Type B pancreatic cell (in vitro differentiated cells): ENCODE data around the gene FIP1L1. TPM values are rescaled to one million over a fixed set of nuclear protein-coding genes. Genes with fewer than 3 reads are reported as not detected.

Source experiments
- DNase-seq: peaks from one replicate; pipeline ENCODE4 v3.0.0; 2021; ENCODE audit warnings: mixed read lengths; ENCODE audit not compliant: unreplicated experiment; ENCODE audit errors: extremely low spot score
- H3K27ac Mint-ChIP-seq: 2 replicates; pipeline ENCODE4 v1.8.0; 2021; ENCODE audit warnings: mild to moderate bottlenecking, mixed read lengths
- H3K27me3 Mint-ChIP-seq: 2 replicates; pipeline ENCODE4 v1.8.0; 2021; ENCODE audit warnings: mixed read lengths
- H3K36me3 Mint-ChIP-seq: 2 replicates; pipeline ENCODE4 v1.8.0; 2021; ENCODE audit warnings: mixed read lengths
- H3K4me1 Mint-ChIP-seq: one replicate; pipeline ENCODE4 v1.8.0; 2021; ENCODE audit warnings: mixed read lengths; ENCODE audit not compliant: unreplicated experiment
- H3K4me3 Mint-ChIP-seq: 2 replicates; pipeline ENCODE4 v1.8.0; 2021; ENCODE audit warnings: mild to moderate bottlenecking, mixed read lengths
- H3K9me3 Mint-ChIP-seq: 2 replicates; pipeline ENCODE4 v1.8.0; 2021; ENCODE audit warnings: mixed read lengths
- CTCF ChIP-seq: fragments of 200-600 bp; sonication (generic); conservative IDR thresholded peaks from 2 replicates; pipeline ENCODE4 v1.5.0; 2021; ENCODE audit warnings: antibody characterized with exemption, mild to moderate bottlenecking
- total RNA-seq: library from RNA; stranded (reverse); gene quantifications from 2 replicates; pipeline ENCODE4 v1.2.1, GENCODE V29; 2021; ENCODE audit warnings: low replicate concordance

FIP1L1 gene
- total RNA-seq, 1 donor from 2014 or later, result 60.2 TPM

DNA sequence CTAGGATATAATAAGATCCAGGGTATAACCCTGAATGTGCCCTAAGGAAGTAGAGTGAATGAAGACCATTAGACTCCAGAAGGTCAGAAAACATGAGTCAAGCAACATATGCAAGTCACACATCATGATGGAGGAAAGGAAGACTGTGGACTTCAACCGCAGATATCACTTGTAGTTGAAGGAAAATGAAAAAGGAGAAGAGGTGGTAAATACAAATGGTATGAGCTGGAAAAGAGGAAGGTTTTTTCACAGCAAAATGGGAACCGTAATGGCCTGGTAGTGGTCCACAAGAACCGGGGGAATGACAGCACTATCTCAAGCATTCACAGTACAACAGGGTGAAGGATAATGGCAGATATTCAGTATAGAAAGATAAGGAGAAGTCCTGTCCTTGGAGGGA is 6.4 kb upstream of the FIP1L1 start:
- Mint-ChIP-seq H3K4me3 (no peak overlapping the region), H3K27ac (no peak overlapping the region), H3K36me3 (no peaks in the 10 kb centered on the region), H3K9me3 (no peaks in the 10 kb centered on the region), H3K4me1 (peaks cover 7% of the 10 kb centered on the region), H3K27me3 (peaks cover 49% of the 10 kb centered on the region)
- no peak for TF ChIP-seq CTCF
- DNase-seq, result no peak

DNA sequence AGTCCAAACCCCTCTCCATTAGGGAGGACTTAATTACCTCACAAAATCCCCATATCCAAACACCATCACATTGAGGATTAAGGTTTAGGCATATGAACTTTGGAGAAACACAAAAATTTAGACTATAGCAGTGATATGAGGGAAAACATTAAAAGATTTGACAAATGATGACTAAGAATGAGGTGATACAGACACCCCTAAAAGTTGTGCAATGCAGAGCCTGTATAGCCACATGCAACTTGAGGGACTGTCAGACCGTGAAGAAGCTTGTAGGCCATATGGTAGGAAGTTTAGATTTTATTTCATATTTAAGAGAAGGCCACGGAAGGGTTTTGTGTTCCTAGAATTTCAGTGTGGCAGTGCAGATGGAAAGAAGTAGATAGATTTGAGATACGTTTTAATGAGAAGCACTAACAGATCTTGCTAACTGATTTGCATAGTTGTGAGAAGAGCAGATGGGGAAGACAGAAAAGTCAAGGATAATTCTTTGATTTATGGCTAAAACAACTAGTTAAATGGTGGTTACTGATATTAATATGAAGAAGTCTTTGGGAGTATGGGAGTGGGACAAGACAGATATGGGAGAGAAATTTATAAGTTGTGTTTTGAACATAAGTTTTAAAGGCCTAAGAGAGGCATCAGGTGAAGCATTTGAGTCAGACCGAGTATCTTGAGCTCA is 5.5 kb upstream of the FIP1L1 start:
- no peak for DNase-seq
- no peaks in the 10 kb centered on the region for H3K9me3 Mint-ChIP-seq
- no peak overlapping the region for H3K4me3 Mint-ChIP-seq
- peaks cover 5% of the 10 kb centered on the region for H3K4me1 Mint-ChIP-seq
- H3K27me3 Mint-ChIP-seq, result peaks cover 48% of the 10 kb centered on the region
- H3K27ac Mint-ChIP-seq, result no peak overlapping the region
- TF ChIP-seq CTCF, result no peak
- no peaks in the 10 kb centered on the region for H3K36me3 Mint-ChIP-seq

DNA sequence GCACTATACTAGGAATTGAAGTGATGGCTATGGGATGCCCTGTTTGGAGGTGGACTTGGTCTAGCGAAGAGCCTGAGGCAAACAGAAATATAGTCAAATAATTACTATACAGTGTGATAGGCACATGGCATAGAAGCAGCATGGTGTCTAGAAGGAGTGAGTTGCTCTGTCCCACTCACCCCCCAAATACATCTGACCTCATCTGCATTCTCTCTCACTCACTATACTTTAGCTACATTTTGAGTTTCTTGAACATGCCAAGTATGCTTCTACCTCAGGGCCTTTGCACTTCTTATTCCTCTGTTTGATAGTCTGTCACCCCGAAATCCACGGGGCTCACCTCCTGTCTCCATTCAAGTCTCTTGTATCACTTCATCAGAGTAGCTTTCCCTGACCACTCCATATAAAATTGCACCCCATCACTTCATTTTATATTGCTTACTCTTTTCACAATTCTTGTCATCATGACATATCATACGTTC is 2.6 kb upstream of the FIP1L1 start:
- H3K9me3 Mint-ChIP-seq, result no peaks in the 10 kb centered on the region

DNA sequence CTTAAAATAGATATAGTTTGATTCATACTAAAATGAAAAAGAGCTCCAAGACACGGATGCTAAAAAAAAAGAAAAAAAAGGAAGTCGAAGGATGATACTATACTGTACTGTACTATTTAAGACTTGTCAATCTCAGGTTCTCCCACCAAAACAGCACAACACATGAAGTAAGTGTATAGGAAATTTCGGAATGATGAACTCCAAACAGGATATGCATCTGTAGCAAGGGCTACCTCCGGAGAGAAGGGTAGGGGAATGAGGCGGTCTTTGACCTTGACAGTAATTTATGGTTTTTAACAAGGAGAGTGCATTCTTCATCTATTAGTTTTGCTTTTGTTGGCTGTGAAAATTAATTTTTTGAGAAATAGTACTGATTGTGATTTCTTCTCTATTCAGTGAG is 541 bp upstream of the FIP1L1 start:
- Mint-ChIP-seq H3K36me3 (peaks cover 8% of the 10 kb centered on the region), H3K4me1 (peaks cover 27% of the 10 kb centered on the region), H3K9me3 (no peaks in the 10 kb centered on the region), H3K27ac (peak overlapping the region; percentile 89), H3K27me3 (peaks cover 12% of the 10 kb centered on the region), H3K4me3 (peak overlapping the region; percentile 95)
- no peak for TF ChIP-seq CTCF
- DNase-seq, result no peak

More for the DNA sequence above, 2.6 kb upstream of the FIP1L1 start:
- TF ChIP-seq CTCF, result no peak
- peaks cover 15% of the 10 kb centered on the region for H3K4me1 Mint-ChIP-seq
- H3K27ac Mint-ChIP-seq, result no peak overlapping the region
- no peak overlapping the region for H3K4me3 Mint-ChIP-seq
- H3K27me3 Mint-ChIP-seq, result peaks cover 25% of the 10 kb centered on the region
- H3K36me3 Mint-ChIP-seq, result peaks cover 4% of the 10 kb centered on the region
- DNase-seq, result no peak

- Mint-ChIP-seq H3K27ac (peak overlapping the region; percentile 89), H3K36me3 (peaks cover 12% of the 10 kb centered on the region)
Measured at GRCh38 chr4:53378171-53378482, 686 bp downstream of the FIP1L1 start.

More at GRCh38 chr4:53378171-53378482, 686 bp downstream of the FIP1L1 start:
- peak overlapping the region; percentile 95 for H3K4me3 Mint-ChIP-seq
- TF ChIP-seq CTCF, result no peak
- H3K9me3 Mint-ChIP-seq, result no peaks in the 10 kb centered on the region
- DNase-seq, result no peak
- H3K4me1 Mint-ChIP-seq, result peaks cover 27% of the 10 kb centered on the region
- peaks cover 5% of the 10 kb centered on the region for H3K27me3 Mint-ChIP-seq
